GM18517 (cell line): Measurements from ENCODE around the gene ID3.
"Not testable (repeated sequence)": the region's sequence is repeated elsewhere in the genome, so short reads cannot be mapped to it uniquely, and the experiment has no call there.

Source experiments
- ATAC-seq: cut with Tn5 transposase; IDR thresholded peaks from one replicate; pipeline ENCODE4 v1.9.1; 2021; ENCODE audit warnings: mild to moderate bottlenecking, moderate library complexity; ENCODE audit not compliant: unreplicated experiment

The ID3 gene

DNA sequence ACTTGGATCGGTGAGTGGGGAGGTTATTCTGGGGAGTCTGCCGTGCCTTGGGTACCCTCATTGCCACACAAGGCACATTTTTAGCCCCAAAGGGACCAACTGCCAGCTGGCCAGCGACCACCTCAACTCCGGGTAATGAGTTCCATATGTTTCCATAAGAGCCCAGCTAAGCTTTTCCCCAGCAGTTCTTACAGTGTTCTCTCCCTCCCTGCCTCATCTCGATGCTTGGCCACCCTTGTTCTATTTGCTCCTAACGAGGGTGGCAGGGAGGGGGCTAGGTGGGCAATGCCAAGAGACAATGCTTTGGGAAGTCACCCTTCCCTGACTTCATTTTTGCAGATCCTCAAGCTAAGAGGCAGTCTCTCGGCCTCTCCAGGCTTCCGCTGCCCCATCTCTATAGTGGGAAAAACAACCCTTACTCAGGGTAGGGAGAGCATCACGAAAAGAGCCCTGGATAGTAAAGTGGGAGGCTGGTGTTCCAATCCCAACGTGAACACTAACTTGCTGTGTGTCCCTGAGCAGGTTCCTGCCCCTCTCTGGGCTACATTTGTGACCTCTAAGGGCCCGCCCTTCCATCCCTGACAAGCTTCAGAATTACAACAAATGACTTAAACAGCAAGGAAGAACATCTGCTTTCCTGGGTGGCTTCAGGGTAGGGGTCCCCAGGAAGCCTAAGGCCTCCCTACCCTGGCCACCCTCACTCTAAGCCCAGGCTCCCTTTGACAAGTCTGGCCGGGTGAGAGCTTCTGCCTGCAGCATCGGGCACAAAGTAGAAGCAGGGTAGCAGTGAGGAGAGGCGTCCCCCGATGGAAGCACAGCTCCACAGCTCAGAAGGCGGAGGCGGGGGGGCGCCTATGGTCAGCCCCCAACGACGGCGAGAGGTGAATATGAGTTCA lies 5.8 kb downstream of the ID3 start:
- no peak for ATAC-seq

DNA sequence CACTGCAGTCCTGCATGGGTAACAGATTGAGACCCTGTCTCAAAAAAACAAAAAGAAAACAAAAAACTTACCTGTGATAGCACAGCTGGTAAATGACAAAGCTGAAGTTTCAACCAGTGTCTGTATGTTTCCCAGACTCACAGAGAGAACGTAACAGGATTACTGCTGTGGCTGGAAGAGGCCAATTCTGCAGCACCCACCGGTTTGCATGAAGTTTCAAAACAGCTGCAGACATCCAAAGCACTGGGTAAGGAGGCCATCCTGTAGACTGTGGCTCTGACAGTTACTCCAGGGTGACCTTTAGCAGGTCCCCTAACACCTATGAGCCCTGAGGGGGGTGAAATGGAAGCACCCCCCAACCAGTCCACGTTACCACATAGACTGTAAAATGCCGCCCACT lies 7.5 kb downstream of the ID3 start:
- no peak for ATAC-seq

DNA sequence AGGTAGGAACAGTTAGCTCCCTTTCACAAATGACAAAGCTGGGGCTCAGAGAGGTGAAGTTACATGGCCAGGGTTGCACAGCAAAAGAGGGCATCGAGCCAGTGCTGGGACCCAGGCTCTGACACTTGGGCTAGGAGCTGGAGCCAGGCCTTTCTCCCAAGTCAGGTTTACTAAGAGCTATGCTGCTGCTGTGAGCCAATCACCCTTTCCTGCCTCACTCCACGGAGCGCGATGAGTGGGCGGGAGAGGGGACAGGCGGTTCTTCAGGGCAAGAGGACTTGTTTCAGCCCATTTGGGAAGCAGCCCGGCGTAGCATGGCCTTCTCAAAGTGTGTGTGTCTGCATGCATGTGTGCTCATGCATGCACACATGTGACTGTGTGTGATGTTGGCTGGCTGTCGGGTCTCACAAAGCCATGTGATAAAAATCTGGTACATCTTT lies 10.6 kb downstream of the ID3 start:
- no peak for ATAC-seq

DNA sequence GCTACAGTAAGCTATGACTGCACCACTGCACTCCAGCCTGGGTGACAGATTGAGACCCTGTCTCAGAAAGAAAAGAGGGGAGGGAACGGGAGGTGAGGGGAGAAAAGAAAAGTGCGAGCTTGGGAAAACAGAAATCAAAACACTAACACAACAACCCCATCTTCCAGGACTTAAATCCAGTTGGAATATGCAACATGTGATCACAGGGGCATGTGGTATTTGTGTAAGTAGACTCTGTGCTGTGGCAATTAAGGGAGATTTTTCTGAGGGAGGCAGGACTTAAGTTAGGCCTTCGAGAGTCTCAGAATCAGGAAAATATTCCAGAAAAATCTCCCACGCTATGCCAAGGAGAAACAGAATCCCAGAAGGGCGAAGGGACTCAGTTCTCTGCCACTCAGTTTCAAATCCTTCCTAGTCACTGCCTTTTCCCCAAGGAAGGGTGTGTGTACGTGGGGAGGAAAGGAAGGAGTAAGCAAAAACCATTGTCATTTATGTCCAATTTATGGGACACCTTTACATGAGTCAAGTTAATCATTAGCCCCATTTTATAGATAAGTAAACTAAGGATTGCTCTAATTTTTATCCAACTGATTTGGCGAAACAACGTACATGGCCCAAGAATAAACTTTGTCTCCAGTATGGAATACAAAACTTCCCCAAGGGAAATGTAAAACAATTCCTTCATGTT lies 12.3 kb downstream of the ID3 start:
- ATAC-seq = no peak

DNA sequence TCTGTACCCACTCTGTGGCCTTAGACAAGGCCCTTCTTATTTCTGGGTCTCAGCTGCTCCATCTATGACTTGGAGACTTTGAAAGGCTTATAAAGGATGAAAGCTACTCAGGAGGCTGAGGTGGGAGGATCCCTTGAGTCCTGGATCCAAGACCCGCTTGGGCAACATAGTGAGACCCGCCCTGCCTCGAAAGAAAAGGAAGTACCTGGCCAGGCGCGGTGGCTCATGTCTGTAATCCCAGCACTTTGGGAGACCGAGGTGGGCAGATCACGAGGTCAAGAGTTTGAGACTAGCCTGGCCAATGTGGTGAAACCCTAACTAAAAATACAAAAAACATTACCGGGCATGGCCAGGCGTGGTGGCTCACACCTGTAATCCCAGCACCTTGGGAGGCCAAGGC lies 13.4 kb downstream of the ID3 start:
- no peak for ATAC-seq

DNA sequence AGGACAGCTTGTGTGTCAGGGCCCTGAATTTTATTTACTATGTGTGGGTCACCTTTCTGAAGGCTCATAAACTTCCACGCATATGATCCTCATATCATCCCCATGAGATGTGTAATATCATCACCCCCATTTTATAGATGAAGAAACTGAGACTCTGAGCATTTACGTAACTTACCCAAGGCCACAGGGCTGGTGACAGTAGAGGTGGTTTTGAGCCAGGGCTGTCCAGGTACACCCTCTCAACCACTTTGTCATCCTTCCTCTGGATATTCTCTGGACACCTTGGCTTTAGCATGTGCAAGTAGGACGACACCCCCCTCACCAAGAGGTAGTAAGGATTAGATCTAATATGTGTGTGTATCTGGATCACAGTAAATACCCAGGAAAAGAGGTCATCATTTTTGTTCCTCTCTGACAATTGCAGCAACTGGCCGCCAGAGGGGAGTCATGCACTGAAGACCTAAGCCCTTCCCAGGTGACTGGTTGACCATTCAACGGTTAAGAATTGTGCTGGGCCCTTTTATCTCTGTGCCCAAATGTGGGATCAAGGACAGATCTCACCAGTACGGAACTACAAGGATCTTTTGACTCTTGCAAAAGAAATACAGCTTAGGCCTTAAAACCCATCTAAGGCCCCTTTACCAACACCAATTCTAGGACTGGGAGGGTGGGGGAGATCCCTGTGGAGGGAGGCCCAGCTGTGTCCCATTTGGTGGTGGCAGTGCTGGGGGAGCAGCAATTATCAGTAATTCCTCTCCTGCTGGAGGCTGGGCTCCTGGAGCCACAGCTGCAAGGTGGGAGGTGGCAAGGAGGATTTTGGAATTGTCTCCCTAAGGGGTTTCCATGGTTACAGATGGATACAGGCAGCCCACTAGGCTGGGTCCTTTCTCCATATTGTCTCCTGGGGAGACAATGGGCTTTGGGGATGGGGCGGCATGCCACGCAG lies 14.6 kb downstream of the ID3 start:
- no peak for ATAC-seq

DNA sequence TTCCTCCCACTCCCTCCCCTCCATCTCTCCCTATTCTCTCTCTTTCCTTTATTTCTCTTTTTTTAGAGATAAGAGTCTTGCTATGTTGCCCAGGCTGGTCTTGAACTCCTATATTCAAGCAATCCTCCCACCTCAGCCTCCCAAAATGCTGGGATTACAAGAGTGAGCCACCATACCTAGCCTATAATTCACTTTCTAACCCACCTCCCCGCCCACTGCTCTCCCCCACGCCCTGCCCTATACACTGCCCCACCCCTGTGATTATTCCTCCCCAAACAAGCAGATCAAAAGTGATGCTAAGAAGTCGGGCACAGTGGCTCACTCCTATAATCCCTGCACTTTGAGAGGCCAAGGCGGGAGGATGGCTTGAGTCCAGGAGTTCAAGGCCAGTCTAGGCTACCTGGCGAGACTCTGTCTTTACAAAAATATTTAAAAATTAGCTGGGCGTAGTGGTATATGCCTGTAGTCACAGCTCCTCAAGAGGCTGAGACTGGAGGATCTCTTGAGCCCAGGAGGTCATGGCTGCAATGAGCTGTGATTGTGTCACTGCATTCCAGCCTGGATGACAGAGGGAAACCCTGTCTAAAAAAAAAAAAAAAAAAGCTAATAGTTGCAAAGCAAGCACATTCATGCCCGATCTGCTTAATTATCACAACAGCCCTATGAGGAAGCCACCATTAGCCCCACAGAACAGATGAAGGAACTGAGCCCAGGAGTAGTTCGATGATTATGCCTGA lies 15.4 kb downstream of the ID3 start:
- no peak for ATAC-seq

DNA sequence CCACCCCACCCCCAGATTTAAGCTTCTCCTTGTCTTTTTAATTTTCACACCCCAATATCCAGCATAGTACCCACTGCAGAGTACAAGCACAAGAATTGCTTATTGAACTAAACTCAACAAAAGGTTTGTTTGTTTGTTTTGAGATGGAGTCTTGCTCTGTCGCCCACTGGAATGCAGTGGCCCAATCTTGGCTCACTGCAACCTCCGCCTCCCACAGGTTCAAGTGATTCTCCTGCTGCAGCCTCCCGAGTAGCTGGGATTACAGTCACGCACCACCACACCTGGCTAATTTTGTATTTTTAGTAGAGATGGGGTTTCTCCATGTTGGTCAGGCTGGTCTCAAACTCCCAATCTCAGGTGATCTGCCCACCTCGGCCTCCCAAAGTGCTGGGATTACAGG lies 16.4 kb downstream of the ID3 start:
- not testable (repeated sequence) for ATAC-seq

DNA sequence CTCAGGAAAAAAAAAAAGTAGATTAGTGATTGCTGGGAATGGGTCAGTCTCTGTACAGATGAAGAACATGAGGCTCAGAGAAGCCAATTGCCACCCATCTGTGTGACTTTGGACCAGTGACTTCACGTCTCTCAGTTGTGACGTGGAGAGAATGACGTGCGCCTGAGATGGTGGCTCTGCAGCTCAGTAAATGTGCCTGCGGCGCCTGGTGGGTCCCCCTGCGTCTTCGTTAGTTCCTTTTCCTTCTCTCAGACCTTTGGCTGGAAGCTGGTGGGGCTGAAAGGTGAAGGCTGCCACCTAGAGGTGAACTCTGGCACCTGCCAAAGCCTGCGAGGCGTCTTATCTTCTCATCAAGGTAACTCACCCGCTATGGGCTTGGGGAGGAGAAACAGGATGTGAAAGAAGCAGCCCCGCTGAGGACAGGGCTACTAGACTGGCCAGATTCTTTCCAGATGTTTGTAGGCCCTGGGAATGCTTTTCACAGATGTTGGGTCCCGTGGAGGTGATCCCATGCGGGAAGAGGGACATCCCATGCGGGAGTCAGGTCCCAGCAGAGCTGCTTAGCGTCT lies 19.5 kb downstream of the ID3 start:
- ATAC-seq = peak; percentile 75

DNA sequence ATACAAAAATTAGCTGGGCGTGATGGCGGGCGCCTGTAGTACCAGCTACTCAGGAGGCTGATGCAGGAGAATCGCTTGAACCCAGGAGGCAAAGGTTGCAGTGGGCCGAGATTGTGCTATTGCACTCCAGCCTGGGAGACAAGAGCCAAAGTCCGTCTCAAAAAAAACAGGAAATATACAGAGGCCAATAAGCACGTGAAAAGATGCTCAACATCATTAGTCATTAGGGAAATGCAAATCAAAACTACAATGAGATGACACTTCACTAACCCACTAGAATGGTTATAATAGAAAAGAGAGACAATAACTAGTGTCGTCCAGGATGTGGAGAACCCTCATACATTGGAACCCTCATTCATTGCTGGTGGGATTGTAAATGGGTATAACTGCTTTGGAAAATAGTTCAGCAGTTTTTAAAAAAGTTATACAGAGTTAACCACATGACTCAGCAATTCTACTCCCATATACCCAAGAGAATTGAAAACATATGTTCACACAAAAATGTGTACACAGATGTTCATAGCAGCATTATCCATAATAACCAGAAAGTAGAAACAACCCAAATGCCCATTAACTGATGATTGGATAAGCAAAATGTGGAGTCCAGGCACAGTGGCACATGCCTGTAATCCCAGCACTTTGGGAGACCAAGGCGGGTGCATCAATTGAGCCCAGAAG lies 21.9 kb downstream of the ID3 start:
- ATAC-seq = no peak

DNA sequence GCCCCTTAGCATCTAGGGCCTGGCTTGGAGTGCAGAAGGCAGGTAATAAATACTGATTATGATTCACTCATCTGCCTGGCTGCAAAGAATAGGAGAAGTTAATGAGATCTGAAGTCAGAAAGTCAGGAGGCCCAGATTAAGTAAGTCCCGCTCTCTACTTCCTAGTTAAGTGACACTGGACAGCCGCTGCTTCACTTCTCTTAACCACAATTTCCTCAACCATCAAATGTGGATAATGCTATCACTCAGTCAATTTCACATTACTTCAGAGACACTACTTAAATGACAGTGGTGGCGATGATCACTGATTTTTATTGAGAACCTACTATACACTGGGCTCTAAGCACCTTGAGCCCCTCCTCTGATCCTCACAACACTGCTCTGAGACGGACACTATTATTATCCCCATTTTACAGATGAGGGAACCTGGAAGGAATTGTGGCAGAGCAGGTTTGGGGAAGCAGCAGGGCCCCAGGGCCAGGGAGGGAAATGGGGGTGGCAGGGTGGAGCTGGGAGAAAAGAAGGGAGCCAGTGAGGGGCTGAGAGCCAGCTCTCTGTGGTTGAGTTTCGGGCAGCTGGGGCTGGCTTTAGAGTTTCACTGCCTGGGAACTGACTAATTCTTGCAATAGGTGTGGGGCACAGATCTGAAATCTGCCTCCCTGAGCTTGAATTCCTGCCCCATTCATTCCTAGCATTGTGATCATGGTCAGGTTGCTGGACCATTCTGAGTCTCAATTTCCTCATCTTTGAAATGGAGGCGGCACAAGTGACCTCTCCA lies 25.9 kb downstream of the ID3 start:
- no peak for ATAC-seq

DNA sequence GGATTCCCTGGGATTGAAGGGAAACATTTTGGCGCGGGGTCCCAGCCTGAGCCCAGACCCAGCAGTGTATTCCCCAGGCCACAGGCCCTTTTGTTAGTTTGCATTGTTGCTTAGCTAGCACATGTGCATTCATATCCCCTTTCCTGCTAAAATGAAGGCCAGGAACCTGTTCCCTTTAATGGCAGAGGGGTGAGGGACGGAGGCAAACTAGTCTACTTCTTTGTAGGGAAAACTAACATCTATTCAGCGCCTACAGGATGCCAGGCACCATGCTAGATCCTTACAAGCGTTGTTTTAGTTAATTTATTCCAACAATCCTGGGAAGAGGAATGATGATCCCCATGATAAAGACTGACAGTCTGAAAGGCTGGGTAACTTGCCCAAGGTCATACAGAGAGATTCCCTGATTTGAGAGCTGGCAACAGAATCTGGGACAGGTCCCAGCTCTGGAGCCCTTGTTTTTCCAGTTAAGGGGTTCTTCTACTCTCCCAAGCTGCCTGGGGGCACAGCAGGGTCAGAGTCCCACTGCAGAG lies 27.7 kb downstream of the ID3 start:
- ATAC-seq = no peak

DNA sequence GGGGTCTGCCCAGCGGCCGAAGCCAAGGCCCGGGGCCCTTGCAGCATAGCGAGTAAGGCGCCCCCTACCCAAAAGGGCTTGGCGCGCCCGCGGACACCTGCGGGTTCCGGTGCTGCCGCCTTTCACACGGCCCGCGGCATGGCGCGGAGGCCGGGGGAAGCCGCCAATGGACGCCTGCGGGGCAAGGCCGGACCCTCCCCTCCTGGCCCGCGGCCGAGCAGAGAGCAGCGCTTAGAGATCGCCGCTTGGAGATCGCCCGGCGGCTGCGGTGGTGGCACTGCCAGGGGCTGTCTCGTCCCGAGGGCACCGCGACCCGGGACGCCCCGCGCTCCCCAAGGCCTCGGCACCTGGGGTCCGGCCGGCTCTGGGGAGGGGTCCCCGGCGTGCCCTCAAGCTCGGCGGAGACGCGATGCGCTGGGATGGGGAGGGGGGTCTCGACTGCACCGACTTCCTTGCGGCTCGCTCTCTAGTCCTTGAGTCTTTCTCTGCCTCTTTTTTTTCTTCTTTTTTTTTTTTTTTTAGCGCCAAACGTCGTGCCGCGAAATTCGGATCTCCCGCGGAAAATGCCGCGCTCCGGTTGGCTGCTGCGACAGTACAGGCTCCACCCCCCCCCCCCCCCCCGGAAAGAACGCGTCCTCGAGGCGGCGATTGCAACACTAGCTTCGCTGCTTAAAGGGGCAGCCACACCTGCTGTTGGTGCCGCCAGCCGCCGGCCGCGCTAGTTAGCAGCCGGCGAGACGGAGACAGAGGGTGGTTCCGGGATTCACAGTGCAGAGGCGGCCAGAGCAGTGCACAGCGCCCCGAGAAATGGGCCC lies 28.3 kb downstream of the ID3 start, which contains the start of gene E2F2:
Gene E2F2 (minus strand): TSS at position 487 of the 815 bp plus-strand sequence. CDS start 440 bp downstream, at position 47.
- no peak for ATAC-seq

DNA sequence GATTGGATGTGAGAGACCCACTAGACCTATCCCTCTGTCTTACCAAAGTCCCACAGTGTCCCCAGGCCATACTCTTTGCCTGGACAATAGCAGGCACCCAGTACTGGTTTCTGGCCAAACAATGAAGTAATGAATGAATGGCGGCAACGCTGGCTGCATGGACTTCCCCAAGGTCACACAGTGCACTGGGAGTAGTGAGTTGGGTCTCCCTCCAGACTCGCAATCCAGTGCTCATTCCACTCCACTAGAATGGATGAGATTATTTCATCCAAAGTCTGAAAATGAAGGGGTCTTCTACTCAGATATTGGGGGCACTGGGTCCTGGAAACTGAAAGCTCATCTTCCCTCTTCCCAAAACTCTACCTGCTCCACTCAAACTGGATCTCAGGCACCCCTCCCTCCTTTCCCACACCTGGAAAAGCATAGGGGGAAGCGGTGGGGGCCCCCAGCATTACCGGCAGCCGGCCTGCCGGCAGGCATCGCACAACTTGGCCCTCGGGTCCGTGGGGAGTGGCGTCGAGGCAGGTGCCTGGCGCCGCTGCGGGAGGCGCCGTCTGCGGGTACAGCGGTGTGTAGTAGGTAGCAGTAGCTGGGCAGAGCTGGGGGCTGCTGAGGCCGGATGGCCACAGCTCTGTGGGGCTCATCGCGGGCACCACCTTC lies 29.1 kb downstream of the ID3 start:
- ATAC-seq = no peak

DNA sequence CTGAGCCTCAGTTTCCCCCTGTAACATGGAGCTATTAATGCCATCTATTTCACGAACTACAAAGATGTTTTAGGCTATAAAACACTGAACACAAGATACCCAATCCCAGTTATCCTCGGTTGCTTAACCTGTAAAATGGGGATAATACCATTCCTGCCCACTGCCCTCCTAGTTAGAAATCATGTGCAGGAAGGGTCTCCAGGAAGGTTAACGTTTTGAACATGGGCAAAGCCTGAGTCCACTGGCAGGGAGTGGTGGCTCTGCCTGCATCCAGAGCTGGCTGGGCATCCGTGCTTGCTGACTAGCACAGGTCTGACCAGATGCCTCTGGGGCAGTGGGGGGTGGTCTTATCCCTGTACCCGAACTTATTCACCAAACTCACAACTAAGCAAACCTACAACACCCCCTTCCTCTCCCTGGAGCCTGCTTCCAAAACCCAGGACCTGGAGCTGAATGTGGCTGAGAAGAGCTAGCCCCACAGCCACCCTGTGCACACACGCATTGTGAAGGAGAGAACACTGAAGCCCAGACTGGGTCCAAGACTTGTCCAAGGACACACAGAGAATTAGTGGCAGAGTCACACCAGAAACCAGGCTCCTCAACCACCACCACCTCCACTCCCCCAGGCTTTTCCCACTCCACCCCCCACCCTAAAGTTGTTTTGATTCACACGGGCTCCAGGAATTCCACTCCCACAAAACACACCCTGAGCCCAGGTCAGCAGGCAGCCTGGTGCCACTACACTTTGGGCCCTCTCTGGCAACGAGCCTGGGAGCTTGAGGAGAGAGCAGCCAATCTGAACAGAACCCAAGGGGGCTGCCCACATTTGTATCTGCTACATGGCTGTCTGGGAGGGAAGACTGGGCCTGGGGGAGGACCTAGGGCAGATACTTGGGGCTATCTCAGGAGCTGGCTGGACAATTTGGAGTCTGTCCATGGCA lies 29.9 kb downstream of the ID3 start:
- ATAC-seq = no peak
